ENCODE data around the gene NASP. TPM values are rescaled to one million over a fixed set of nuclear protein-coding genes. Genes with fewer than 3 reads are reported as not detected.

The NASP gene
- total and polyA plus RNA-seq, 2 of the 13 experiments (the other 11 are each of a cell fraction or from before 2014, with no cell fraction given), result 132 to 256 TPM

GRCh38 chr1:45542591-45542990 is 41.2 kb upstream of the NASP start (continued):
- no peak for TF ChIP-seq TAF15 (IDR thresholded peaks at IDR 0.05; ENCODE audit: low read depth, low read length, poor library complexity, severe bottlenecking)
- TF ChIP-seq DPF2 (CRISPR knock-in tag; IDR thresholded peaks at IDR 0.05; ENCODE audit: borderline replicate concordance, low read depth), result 0 out of 2 replicates have a peak, but pooled peaks have one; percentile 48
- TF ChIP-seq ZIK1 (CRISPR knock-in tag; IDR thresholded peaks at IDR 0.05; ENCODE audit: borderline replicate concordance, low read depth), result no peak
- TF ChIP-seq KDM2A (CRISPR knock-in tag; IDR thresholded peaks at IDR 0.05; ENCODE audit: borderline replicate concordance, low read depth), result 0 out of 2 replicates have a peak, but pooled peaks have one; percentile 31
- TF ChIP-seq, protein P1, sequence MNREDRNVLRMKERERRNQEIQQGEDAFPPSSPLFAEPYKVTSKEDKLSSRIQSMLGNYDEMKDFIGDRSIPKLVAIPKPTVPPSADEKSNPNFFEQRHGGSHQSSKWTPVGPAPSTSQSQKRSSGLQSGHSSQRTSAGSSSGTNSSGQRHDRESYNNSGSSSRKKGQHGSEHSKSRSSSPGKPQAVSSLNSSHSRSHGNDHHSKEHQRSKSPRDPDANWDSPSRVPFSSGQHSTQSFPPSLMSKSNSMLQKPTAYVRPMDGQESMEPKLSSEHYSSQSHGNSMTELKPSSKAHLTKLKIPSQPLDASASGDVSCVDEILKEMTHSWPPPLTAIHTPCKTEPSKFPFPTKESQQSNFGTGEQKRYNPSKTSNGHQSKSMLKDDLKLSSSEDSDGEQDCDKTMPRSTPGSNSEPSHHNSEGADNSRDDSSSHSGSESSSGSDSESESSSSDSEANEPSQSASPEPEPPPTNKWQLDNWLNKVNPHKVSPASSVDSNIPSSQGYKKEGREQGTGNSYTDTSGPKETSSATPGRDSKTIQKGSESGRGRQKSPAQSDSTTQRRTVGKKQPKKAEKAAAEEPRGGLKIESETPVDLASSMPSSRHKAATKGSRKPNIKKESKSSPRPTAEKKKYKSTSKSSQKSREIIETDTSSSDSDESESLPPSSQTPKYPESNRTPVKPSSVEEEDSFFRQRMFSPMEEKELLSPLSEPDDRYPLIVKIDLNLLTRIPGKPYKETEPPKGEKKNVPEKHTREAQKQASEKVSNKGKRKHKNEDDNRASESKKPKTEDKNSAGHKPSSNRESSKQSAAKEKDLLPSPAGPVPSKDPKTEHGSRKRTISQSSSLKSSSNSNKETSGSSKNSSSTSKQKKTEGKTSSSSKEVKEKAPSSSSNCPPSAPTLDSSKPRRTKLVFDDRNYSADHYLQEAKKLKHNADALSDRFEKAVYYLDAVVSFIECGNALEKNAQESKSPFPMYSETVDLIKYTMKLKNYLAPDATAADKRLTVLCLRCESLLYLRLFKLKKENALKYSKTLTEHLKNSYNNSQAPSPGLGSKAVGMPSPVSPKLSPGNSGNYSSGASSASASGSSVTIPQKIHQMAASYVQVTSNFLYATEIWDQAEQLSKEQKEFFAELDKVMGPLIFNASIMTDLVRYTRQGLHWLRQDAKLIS (CRISPR knock-in tag; IDR thresholded peaks at IDR 0.05), result no peak
- no peak for TF ChIP-seq SNAPC4 (CRISPR knock-in tag; IDR thresholded peaks at IDR 0.05)
- TF ChIP-seq SP5 (CRISPR knock-in tag; IDR thresholded peaks at IDR 0.05; ENCODE audit: borderline replicate concordance, low read depth), result peak; percentile 68
- peak; percentile 69; the same call in 2 of the 3 replicates for TF ChIP-seq MXI1 (IDR thresholded peaks at IDR 0.05; ENCODE audit: borderline replicate concordance, low read depth, low read length)
- peak; percentile 63; the same call in 1 of the 2 replicates for TF ChIP-seq ZMYM2 (CRISPR knock-in tag; IDR thresholded peaks at IDR 0.05)
- no peak for TF ChIP-seq ZBTB42 (CRISPR knock-in tag; IDR thresholded peaks at IDR 0.05)
- TF ChIP-seq ZNF580 (CRISPR knock-in tag; IDR thresholded peaks at IDR 0.05; ENCODE audit: borderline replicate concordance, low read depth), result peak; percentile 28; the same call in 1 of the 2 replicates
- no peak for TF ChIP-seq ZNF512 (CRISPR knock-in tag; IDR thresholded peaks at IDR 0.05)
- no peak for TF ChIP-seq ZNF558 (CRISPR knock-in tag; IDR thresholded peaks at IDR 0.05; ENCODE audit: borderline replicate concordance)
- no peak for TF ChIP-seq TBL1XR1 (IDR thresholded peaks at IDR 0.05; ENCODE audit: borderline replicate concordance, low read length, partially characterized antibody)
- no peak for TF ChIP-seq ZNF589 (CRISPR knock-in tag; conservative IDR thresholded peaks at IDR 0.05)

All from HepG2 (cell line).